Activated B cell treated with CpG ODN at 0.5 μM for 24 hours (primary cell): ENCODE measurements around the gene NCAPD2. TPM values are rescaled to one million over a fixed set of nuclear protein-coding genes. Genes with fewer than 3 reads are reported as not detected.

Experiments
- ATAC-seq: fragments of 200-7000 bp; cut with Tn5 transposase; one replicate; pipeline ENCODE4 v1.10.0; 2021; ENCODE audit warnings: low read depth, mild to moderate bottlenecking, moderate library complexity
- CTCF ChIA-PET: fragments of 350-600 bp; sonication (Branson Sonifier 250); formaldehyde crosslinking; loops from one replicate; lab custom pipeline; 2021; ENCODE audit warnings: antibody characterized with exemption; lab: Charles Lee
- POLR2A ChIA-PET: fragments of 350-600 bp; sonication (Branson Sonifier 250); formaldehyde crosslinking; loops from one replicate; lab custom pipeline; 2021; ENCODE audit warnings: antibody characterized with exemption; lab: Charles Lee
- DNase-seq: peaks from one replicate; pipeline ENCODE4 v3.0.0; 2022
- H3K27ac Mint-ChIP-seq: one replicate; pipeline ENCODE4 v1.8.0; 2020; ENCODE audit warnings: mixed read lengths
- H3K27me3 Mint-ChIP-seq: one replicate; pipeline ENCODE4 v1.8.0; 2021; ENCODE audit warnings: mixed read lengths
- H3K36me3 Mint-ChIP-seq: one replicate; pipeline ENCODE4 v1.8.0; 2021; ENCODE audit warnings: low read depth, mixed read lengths
- H3K4me1 Mint-ChIP-seq: one replicate; pipeline ENCODE4 v1.8.0; 2021; ENCODE audit warnings: mixed read lengths
- H3K4me3 Mint-ChIP-seq: one replicate; pipeline ENCODE4 v1.8.0; 2020; ENCODE audit warnings: mild to moderate bottlenecking, mixed read lengths
- H3K9me3 Mint-ChIP-seq: one replicate; pipeline ENCODE4 v1.8.0; 2020; ENCODE audit warnings: mixed read lengths
- intact Hi-C: fragments of 100-400 bp; cut with micrococcal nuclease; formaldehyde crosslinking; loops from one replicate; pipeline ENCODE4 v1.15.1; 2024
- total RNA-seq: library from RNA; stranded (reverse); gene quantifications from 2 replicates; pipeline ENCODE4 v1.2.3, GENCODE V29; 2022
- TF ChIP-seq, protein P1 (sequence below): fragments of 200-600 bp; IDR thresholded peaks from one replicate; pipeline ENCODE4 v1.8.0; 2022; ENCODE audit warnings: antibody characterized with exemption, mild to moderate bottlenecking

The NCAPD2 gene
- total RNA-seq, 1 donor from 2014 or later: 40.9 TPM

DNA sequence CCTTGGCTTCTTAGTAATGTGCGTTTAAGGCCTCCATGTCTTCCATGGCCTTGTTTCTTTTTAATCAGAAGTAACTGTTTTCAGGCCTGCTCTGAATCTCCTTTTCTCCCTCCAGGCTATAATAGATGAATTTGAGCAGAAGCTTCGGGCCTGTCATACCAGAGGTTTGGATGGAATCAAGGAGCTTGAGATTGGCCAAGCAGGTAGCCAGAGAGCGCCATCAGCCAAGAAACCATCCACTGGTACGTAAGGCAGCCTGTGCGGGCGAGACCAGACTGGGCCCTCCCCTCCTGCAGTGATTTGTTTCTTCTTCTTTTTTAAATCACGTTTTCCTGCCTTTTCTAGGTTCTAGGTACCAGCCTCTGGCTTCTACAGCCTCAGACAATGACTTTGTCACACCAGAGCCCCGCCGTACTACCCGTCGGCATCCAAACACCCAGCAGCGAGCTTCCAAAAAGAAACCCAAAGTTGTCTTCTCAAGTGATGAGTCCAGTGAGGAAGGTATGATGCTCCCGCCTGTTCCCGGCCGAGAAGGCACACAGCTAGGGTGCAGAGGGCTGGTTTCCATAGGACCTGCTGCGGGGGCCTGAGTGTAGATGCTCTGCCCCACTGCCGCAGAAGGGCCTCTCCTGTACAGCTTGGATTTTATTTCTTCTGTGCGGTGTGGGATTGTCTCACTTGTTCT is 36.8 kb downstream of the NCAPD2 start:
- Mint-ChIP-seq H3K36me3 (peaks cover 61% of the 10 kb centered on the region), H3K4me3 (no peak overlapping the region), H3K4me1 (peaks cover 28% of the 10 kb centered on the region), H3K27me3 (no peaks in the 10 kb centered on the region), H3K27ac (no peak overlapping the region), H3K9me3 (no peaks in the 10 kb centered on the region)
- TF ChIP-seq, protein P1, sequence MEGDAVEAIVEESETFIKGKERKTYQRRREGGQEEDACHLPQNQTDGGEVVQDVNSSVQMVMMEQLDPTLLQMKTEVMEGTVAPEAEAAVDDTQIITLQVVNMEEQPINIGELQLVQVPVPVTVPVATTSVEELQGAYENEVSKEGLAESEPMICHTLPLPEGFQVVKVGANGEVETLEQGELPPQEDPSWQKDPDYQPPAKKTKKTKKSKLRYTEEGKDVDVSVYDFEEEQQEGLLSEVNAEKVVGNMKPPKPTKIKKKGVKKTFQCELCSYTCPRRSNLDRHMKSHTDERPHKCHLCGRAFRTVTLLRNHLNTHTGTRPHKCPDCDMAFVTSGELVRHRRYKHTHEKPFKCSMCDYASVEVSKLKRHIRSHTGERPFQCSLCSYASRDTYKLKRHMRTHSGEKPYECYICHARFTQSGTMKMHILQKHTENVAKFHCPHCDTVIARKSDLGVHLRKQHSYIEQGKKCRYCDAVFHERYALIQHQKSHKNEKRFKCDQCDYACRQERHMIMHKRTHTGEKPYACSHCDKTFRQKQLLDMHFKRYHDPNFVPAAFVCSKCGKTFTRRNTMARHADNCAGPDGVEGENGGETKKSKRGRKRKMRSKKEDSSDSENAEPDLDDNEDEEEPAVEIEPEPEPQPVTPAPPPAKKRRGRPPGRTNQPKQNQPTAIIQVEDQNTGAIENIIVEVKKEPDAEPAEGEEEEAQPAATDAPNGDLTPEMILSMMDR: no peak
- DNase-seq (no peak), ATAC-seq (no peak)
- ChIA-PET CTCF (no interaction called here), POLR2A (interaction anchor here (1.5 kb wide), 1 partner anchor 9 kb away, joined by 5 read pairs; no protein-coding TSS in a partner anchor)
- intact Hi-C loops: no loop called here

DNA sequence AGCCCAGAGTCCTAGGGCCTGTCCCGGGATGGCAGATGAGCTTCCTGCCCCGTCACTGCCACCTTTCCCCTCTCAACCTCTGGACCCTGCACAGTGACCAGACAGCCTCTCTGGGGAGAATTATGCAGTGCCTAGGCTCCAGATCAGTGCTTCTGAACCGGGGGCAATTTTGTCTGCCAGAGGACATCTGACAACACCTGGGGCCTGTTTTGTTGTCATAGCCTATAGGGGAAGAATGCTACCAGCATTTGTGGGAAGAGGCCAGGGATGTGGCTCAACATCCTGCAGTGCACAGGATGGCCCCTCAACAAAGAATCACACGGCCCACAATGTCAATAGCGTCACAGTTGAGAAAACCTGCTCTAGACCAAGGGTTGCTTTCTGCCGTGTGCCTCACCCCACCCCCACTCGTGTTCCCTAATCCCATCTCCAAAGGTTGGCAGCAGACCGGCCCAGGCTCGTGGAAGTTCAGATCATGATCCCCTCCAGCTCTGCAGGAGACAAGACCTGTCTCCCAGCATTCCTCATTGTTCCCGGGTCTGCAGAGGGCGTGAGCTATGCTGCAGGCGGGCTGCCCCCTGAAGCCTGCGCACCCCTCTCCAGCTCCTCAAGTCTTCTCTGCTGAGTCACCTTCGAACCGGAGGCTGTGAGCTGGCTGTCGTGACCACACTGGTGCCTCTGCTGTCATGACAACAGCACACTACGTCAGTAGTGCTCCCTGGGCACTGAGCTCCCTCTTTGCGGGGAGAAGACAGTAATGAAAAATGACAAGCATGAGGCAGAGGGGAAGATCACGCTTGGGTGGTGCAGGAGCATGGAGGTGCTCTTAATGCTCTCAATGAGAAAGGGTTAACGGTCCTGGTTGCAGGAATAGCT is 38.4 kb downstream of the NCAPD2 start:
- ATAC-seq: peak; percentile 28
- ChIA-PET CTCF (interaction anchor here (0.6 to 1.0 kb wide), 4 partner anchors 17 to 544 kb away, joined by 3 to 4 read pairs (median 3); no protein-coding TSS in a partner anchor), POLR2A (interaction anchor here (0.6 to 1.8 kb wide), 12 partner anchors 8 to 413 kb away, joined by 3 to 11 read pairs (median 4); partner anchors contain the start of genes CD27, COPS7A, MRPL51 and VAMP1)
- TF ChIP-seq, protein P1: no peak
- peak; percentile 40 for DNase-seq
- Mint-ChIP-seq H3K36me3 (peaks cover 55% of the 10 kb centered on the region), H3K4me3 (peak overlapping the region; percentile 94), H3K4me1 (peaks cover 41% of the 10 kb centered on the region), H3K9me3 (no peaks in the 10 kb centered on the region), H3K27me3 (no peaks in the 10 kb centered on the region), H3K27ac (peak overlapping the region; percentile 83)
- intact Hi-C loops: no loop called here

DNA sequence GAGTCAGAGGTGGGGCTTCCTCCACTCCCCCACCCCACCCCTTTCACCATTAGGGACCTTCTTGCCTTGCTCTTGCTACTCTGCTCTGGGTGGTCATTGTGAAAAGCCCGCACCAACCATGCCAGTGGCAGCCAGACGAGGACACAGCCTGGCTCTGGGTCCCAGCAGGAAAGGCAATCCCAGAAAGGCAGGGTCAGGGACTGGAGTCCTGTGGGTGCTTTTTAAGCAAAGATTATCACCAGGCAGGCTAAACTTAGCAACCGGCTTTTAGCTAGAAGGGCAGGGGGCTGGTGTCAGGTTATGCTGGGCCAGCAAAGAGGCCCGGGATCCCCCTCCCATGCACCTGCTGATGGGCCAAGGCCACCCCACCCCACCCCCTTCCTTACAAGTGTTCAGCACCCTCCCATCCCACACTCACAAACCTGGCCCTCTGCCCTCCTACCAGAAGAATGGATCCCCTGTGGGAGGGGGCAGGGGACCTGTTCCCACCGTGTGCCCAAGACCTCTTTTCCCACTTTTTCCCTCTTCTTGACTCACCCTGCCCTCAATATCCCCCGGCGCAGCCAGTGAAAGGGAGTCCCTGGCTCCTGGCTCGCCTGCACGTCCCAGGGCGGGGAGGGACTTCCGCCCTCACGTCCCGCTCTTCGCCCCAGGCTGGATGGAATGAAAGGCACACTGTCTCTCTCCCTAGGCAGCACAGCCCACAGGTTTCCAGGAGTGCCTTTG is 39.2 kb downstream of the NCAPD2 start:
- Mint-ChIP-seq H3K36me3 (peaks cover 56% of the 10 kb centered on the region), H3K4me3 (peak overlapping the region; percentile 94), H3K9me3 (no peaks in the 10 kb centered on the region), H3K4me1 (peaks cover 47% of the 10 kb centered on the region), H3K27ac (peak overlapping the region; percentile 83), H3K27me3 (no peaks in the 10 kb centered on the region)
- POLR2A ChIA-PET: interaction anchor here (0.8 to 1.8 kb wide), 9 partner anchors 40 to 191 kb away, joined by 3 to 11 read pairs (median 3); partner anchors contain the start of genes CD27, COPS7A, MRPL51 and VAMP1
- TF ChIP-seq, protein P1: no peak
- DNase-seq: no peak
- intact Hi-C loops: no loop called here
- no peak for ATAC-seq
- CTCF ChIA-PET: interaction anchor here (0.6 to 1.0 kb wide), 3 partner anchors 18 to 109 kb away, joined by 3 to 4 read pairs (median 3); no protein-coding TSS in a partner anchor

DNA sequence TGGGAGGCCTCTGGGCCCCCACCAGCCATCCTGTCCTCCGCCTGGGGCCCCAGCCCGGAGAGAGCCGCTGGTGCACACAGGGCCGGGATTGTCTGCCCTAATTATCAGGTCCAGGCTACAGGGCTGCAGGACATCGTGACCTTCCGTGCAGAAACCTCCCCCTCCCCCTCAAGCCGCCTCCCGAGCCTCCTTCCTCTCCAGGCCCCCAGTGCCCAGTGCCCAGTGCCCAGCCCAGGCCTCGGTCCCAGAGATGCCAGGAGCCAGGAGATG is 39.7 kb downstream of the NCAPD2 start:
- ChIA-PET CTCF (interaction anchor here (1.4 kb wide), 1 partner anchor 109 kb away, joined by 11 read pairs; no protein-coding TSS in a partner anchor), POLR2A (interaction anchor here (0.6 to 3.6 kb wide), 25 partner anchors 21 to 425 kb away, joined by 3 to 71 read pairs (median 7); partner anchors contain the start of genes C12orf57, CD27, CD4 and CDCA3)
- TF ChIP-seq, protein P1: no peak
- H3K27me3 Mint-ChIP-seq: no peaks in the 10 kb centered on the region
- H3K4me3 Mint-ChIP-seq: peak overlapping the region; percentile 94
- ATAC-seq (no peak), DNase-seq (no peak)
- H3K4me1 Mint-ChIP-seq: peaks cover 47% of the 10 kb centered on the region
- peak overlapping the region; percentile 83 for H3K27ac Mint-ChIP-seq
- peaks cover 56% of the 10 kb centered on the region for H3K36me3 Mint-ChIP-seq
- intact Hi-C loops: no loop called here
- no peaks in the 10 kb centered on the region for H3K9me3 Mint-ChIP-seq
